Activated CD4-positive, alpha-beta memory T cell treated with anti-CD3 and anti-CD28 coated beads, Interleukin-2, amount 10 ng/mL, durations not matched to agents 7 days and 5 days (primary cell): Measurements from ENCODE around the gene PTP4A2. TPM values are rescaled to one million over a fixed set of nuclear protein-coding genes. Genes with fewer than 3 reads are reported as not detected.
"Not testable (repeated sequence)": the region's sequence is repeated elsewhere in the genome, so short reads cannot be mapped to it uniquely, and the experiment has no call there.

Experiments used
- CTCF ChIA-PET: fragments of 350-600 bp; sonication (Branson Sonifier 250); formaldehyde crosslinking; loops from one replicate; lab custom pipeline; 2021; ENCODE audit warnings: antibody characterized with exemption, inconsistent platforms; lab: Charles Lee
- POLR2A ChIA-PET: fragments of 350-600 bp; sonication (Branson Sonifier 250); formaldehyde crosslinking; loops from one replicate; lab custom pipeline; 2021; ENCODE audit warnings: antibody characterized with exemption; lab: Charles Lee
- DNase-seq: peaks from one replicate; pipeline ENCODE4 v3.0.0-alpha.2; 2020
- H3K27ac Mint-ChIP-seq: one replicate; pipeline ENCODE4 v1.8.0; 2021; ENCODE audit warnings: mild to moderate bottlenecking, mixed read lengths
- H3K27me3 Mint-ChIP-seq: one replicate; pipeline ENCODE4 v1.8.0; 2021; ENCODE audit warnings: mixed read lengths
- H3K36me3 Mint-ChIP-seq: one replicate; pipeline ENCODE4 v1.8.0; 2021; ENCODE audit warnings: low read depth, mixed read lengths
- H3K4me1 Mint-ChIP-seq: one replicate; pipeline ENCODE4 v1.8.0; 2021; ENCODE audit warnings: mixed read lengths
- H3K4me3 Mint-ChIP-seq: one replicate; pipeline ENCODE4 v1.8.0; 2021; ENCODE audit warnings: mild to moderate bottlenecking, mixed read lengths
- H3K9me3 Mint-ChIP-seq: one replicate; pipeline ENCODE4 v1.8.0; 2021; ENCODE audit warnings: mixed read lengths
- total RNA-seq, 2 experiments: library from RNA; stranded (reverse); gene quantifications; one replicate each; pipeline ENCODE4 v1.2.3, GENCODE V29; 2021

The PTP4A2 gene
- total RNA-seq, 2 experiments from 2014 or later, result 337 to 349 TPM

DNA sequence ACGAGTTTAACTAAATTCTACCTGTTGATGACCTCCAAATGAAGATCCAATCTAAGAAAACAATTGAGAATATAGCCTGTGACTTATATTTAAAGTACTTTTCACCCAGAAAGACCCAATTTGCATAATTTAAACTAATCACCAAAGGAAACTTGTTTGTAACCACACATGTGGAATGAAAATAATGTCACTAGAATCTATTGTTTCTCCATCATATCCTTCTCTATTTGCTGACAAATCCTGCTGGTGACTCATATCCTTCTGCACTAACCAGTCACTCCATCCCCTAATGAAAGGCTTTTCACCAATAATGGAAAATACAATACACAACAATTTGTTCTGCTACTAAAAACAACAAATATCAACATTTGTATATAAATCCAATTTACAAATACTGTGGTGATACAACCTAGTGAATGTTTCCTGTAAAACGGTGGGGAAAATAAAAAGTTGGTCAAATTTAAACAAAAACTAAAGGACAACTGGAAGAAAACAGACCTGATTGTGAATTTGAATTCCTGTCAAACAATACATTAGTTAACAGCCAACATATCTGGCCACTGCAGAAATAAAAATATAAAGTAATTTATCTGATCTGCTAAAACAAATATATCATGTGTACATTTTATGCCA is 6.5 kb downstream of the PTP4A2 start:
- peaks cover 86% of the 10 kb centered on the region for H3K4me1 Mint-ChIP-seq
- peaks cover 55% of the 10 kb centered on the region for H3K36me3 Mint-ChIP-seq
- POLR2A ChIA-PET, result interaction anchor here (1.0 to 8.9 kb wide), 10 partner anchors 8 to 82 kb away, joined by 3 to 211 read pairs (median 4); partner anchors contain the start of genes KHDRBS1 and PTP4A2
- H3K9me3 Mint-ChIP-seq, result no peaks in the 10 kb centered on the region
- peak overlapping the region; percentile 95 for H3K27ac Mint-ChIP-seq
- H3K27me3 Mint-ChIP-seq, result no peaks in the 10 kb centered on the region
- CTCF ChIA-PET, result interaction anchor here (1.2 to 1.8 kb wide), 3 partner anchors 7 to 33 kb away, joined by 3 to 9 read pairs (median 5); no protein-coding TSS in a partner anchor
- no peak for DNase-seq
- peak overlapping the region; percentile 63 for H3K4me3 Mint-ChIP-seq

DNA sequence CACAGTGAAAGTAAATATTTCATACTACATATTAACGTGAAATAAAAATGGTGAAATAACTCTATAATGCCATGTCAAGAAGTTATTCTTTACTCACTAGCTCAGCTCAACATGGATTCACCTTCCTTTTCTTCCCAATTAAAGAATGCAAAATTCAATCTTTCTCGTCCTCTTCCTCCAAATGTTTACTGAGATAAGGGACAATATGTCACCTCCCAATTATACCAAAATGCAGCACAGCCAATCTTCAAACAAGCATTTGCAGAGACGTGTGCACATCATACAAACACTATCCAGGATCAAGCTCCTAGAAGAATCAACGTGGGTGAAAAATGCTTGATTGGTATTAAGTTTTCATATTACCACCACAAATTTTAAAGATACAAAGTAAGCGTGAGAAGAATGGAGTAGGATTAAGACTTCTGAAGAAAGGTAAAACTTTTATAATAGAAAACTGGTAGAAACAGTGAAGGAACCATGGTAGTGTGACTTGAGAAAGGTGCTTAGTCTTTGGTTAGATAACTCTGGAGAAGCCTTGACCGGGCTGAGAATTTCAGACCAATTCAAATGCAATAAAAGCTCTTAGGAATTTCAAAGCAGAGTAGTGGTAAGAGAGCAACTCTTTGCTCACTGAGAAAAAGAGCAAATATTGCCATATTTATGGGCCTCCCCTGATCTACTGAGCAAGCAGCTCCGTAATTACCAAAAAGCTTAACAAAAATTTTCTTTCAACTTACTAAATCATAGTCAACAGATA is 7.2 kb downstream of the PTP4A2 start:
- peak overlapping the region; percentile 95 for H3K27ac Mint-ChIP-seq
- no peaks in the 10 kb centered on the region for H3K9me3 Mint-ChIP-seq
- H3K4me1 Mint-ChIP-seq, result peaks cover 87% of the 10 kb centered on the region
- CTCF ChIA-PET, result interaction anchor here (1.2 to 1.8 kb wide), 4 partner anchors 8 to 33 kb away, joined by 3 to 9 read pairs (median 6); no protein-coding TSS in a partner anchor
- peak overlapping the region; percentile 63 for H3K4me3 Mint-ChIP-seq
- H3K27me3 Mint-ChIP-seq, result no peaks in the 10 kb centered on the region
- POLR2A ChIA-PET, result interaction anchor here (0.8 to 2.7 kb wide), 9 partner anchors 9 to 267 kb away, joined by 3 to 30 read pairs (median 4); partner anchors contain the start of genes KHDRBS1 and PTP4A2
- DNase-seq, result no peak
- H3K36me3 Mint-ChIP-seq, result peaks cover 51% of the 10 kb centered on the region

DNA sequence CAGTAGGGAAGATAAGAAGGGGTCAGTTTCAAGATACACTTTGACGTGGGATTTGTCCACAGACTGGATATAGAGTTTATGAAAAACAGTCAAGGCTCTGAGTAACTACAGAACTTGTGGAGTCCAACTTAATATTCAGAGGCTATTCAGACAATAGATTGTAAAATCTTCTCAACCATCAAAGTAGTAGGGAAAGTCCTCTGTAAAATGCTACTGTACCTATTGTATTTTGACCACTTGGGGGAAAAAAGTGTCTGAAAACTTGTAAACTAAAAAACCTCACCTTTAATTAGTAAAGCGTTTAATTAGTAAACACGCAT is 10.5 kb downstream of the PTP4A2 start:
- DNase-seq, result no peak
- no peaks in the 10 kb centered on the region for H3K9me3 Mint-ChIP-seq
- no peaks in the 10 kb centered on the region for H3K27me3 Mint-ChIP-seq
- H3K27ac Mint-ChIP-seq, result peak overlapping the region; percentile 75
- ChIA-PET CTCF (interaction anchor here (2.0 to 3.6 kb wide), 4 partner anchors 7 to 37 kb away, joined by 7 to 35 read pairs (median 16); partner anchors contain the start of gene PTP4A2), POLR2A (interaction anchor here (1.0 to 7.8 kb wide), 7 partner anchors 9 to 139 kb away, joined by 3 to 186 read pairs (median 7); partner anchors contain the start of gene PTP4A2)
- peaks cover 50% of the 10 kb centered on the region for H3K36me3 Mint-ChIP-seq
- peaks cover 83% of the 10 kb centered on the region for H3K4me1 Mint-ChIP-seq
- peak overlapping the region; percentile 59 for H3K4me3 Mint-ChIP-seq

DNA sequence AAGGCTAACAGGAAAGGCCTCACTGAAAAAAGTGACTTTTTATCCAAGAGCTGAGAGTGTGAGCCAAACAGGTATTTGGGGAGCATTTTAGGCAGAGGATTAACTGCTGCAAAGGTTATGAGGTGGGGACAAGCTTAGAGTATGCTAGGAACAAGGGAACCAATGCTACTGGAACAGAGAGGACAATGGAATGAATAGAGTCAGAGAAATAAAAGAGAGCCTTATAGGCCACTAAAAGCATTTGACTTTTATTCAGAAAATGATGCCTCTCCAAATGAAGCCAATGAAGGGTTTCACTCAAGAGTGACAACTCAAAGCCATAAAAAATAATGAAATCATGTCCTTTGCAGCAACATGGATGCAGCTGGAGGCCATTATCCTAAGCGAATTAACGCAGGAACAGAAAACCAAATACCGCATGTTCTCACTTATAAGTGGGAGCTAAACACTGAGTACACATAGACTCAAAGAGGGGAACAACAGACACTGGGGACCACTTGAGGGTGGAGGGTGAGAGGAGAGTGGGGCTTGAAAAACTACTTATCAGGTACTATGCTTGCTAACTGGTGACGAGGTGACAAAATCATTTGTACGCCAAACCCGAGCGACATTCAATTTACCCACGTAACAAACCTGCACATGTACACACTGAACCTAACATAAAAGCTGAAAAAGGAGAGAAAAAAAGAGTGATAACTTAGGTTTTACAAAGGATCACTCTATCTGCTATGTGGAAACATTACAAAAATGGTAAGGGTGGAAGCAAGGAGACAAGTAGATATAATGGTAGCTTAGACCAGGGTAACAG is 11.1 kb downstream of the PTP4A2 start:
- ChIA-PET CTCF (interaction anchor here (0.8 to 3.6 kb wide), 8 partner anchors 8 to 138 kb away, joined by 3 to 35 read pairs (median 6); partner anchors contain the start of gene PTP4A2), POLR2A (interaction anchor here (0.6 to 7.8 kb wide), 13 partner anchors 10 to 138 kb away, joined by 3 to 186 read pairs (median 4); partner anchors contain the start of gene PTP4A2)
- no peak for DNase-seq
- peaks cover 83% of the 10 kb centered on the region for H3K4me1 Mint-ChIP-seq
- no peaks in the 10 kb centered on the region for H3K9me3 Mint-ChIP-seq
- peaks cover 52% of the 10 kb centered on the region for H3K36me3 Mint-ChIP-seq
- H3K27me3 Mint-ChIP-seq, result no peaks in the 10 kb centered on the region
- peak overlapping the region; percentile 75 for H3K27ac Mint-ChIP-seq
- H3K4me3 Mint-ChIP-seq, result peak overlapping the region; percentile 59

DNA sequence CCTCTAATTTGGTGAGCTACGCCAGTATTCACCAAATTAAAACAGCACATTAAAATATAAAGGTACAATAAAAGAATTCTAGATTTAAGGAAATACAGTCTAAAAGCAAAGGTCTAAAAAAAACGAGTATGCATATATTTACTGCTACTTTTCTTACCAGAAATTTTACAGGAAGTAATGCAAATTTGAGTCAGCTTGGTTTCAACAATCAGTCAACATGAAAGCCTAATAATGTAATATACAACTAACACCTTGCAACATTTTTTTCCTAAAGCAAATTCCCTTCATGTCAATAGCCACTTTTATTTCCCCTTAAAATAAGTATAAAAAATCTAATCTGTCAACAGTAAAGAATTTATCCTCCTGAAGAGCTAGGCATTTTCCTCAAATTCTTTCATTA is 11.9 kb downstream of the PTP4A2 start:
- peak overlapping the region; percentile 75 for H3K27ac Mint-ChIP-seq
- H3K4me3 Mint-ChIP-seq, result peak overlapping the region; percentile 59
- H3K4me1 Mint-ChIP-seq, result peaks cover 83% of the 10 kb centered on the region
- POLR2A ChIA-PET, result interaction anchor here (0.6 to 7.8 kb wide), 14 partner anchors 10 to 139 kb away, joined by 3 to 186 read pairs (median 4); partner anchors contain the start of gene PTP4A2
- DNase-seq, result no peak
- H3K27me3 Mint-ChIP-seq, result no peaks in the 10 kb centered on the region
- no peaks in the 10 kb centered on the region for H3K9me3 Mint-ChIP-seq
- CTCF ChIA-PET, result interaction anchor here (0.5 to 3.6 kb wide), 9 partner anchors 9 to 547 kb away, joined by 3 to 35 read pairs (median 6); partner anchors contain the start of gene PTP4A2
- peaks cover 59% of the 10 kb centered on the region for H3K36me3 Mint-ChIP-seq

DNA sequence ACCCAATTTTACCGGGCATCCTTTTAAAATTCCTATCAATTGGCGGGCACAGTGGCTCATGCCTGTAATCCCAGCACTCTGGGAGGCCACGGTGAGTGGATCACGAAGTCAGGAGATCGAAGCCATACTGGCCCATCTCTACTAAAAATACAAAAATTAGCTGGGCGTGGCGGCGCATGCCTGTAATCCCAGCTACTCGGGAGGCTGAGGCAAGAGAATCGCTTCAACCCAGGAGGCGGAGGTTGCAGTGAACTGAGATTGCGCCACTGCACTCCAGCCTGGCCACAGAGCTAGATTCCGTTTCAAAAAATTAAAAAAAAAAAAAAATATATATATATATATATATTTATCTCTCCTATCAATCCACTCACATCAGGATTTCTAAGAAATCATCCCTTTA is 12.3 kb downstream of the PTP4A2 start:
- H3K9me3 Mint-ChIP-seq, H3K27me3 Mint-ChIP-seq, DNase-seq: not testable (repeated sequence)
- CTCF ChIA-PET, result interaction anchor here (0.5 to 3.6 kb wide), 9 partner anchors 9 to 547 kb away, joined by 3 to 35 read pairs (median 6); partner anchors contain the start of gene PTP4A2
- peak overlapping the region; percentile 69 for H3K4me3 Mint-ChIP-seq
- POLR2A ChIA-PET, result interaction anchor here (0.9 to 7.8 kb wide), 9 partner anchors 10 to 109 kb away, joined by 3 to 186 read pairs (median 6); partner anchors contain the start of gene PTP4A2
- peak overlapping the region; percentile 76 for H3K27ac Mint-ChIP-seq
- peaks cover 61% of the 10 kb centered on the region for H3K36me3 Mint-ChIP-seq
- H3K4me1 Mint-ChIP-seq, result peaks cover 83% of the 10 kb centered on the region

DNA sequence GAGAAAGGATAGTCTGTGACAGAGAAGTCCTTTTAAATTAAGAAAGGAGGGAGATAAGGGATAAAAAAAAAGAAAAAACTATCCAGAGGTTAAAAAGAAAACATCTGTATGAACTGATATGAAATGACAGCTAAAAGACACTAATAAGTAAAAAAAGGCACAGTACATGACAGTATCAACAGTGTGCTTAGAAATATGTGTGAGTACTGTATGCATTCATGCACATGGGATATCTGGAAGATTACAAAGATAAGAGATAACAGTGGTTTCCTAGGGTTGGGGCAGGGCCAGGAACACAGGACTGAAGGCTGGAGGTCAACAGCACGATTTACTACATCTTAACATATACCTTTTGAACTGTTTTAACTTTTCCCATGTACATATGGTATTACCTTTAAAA is 13.3 kb downstream of the PTP4A2 start:
- POLR2A ChIA-PET, result interaction anchor here (0.8 to 7.8 kb wide), 10 partner anchors 9 to 89 kb away, joined by 4 to 186 read pairs (median 12); partner anchors contain the start of genes KHDRBS1 and PTP4A2
- H3K4me3 Mint-ChIP-seq, result peak overlapping the region; percentile 69
- CTCF ChIA-PET, result interaction anchor here (1.0 to 3.4 kb wide), 7 partner anchors 10 to 109 kb away, joined by 3 to 20 read pairs (median 5); partner anchors contain the start of gene SPOCD1
- H3K27ac Mint-ChIP-seq, result peak overlapping the region; percentile 76
- DNase-seq, result no peak
- H3K9me3 Mint-ChIP-seq, result no peaks in the 10 kb centered on the region
- no peaks in the 10 kb centered on the region for H3K27me3 Mint-ChIP-seq
- peaks cover 76% of the 10 kb centered on the region for H3K4me1 Mint-ChIP-seq
- H3K36me3 Mint-ChIP-seq, result peaks cover 59% of the 10 kb centered on the region

DNA sequence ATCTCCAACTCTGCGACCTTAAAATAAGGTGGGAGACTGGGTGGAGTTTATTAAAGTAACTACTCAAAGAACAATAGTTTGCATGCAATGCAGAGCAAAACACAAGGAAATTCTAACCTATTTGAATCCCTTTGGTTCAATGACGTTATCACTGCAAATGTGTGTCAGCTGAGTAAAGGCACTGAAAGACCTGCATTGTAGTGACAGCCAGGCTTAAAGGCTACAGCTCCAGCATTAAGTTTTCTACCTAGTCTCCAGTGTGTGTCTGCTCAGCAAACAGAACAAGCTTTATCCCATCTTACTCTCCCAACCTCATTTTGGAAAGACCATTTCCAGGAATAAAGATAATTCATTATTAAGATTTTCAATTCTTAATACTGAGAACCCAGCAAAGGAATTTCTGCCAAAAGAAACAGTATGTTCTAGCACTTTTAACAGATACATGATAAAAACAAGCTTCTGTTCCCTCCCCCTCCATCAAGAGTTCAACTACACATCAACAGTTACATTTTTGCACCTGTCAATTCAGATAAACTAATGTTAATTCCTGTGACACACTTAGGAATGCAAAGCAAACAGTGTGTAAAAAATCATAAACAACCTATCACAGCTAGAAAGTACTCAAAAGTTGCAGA is 14.2 kb downstream of the PTP4A2 start:
- peaks cover 77% of the 10 kb centered on the region for H3K4me1 Mint-ChIP-seq
- H3K27me3 Mint-ChIP-seq, result no peaks in the 10 kb centered on the region
- CTCF ChIA-PET, result interaction anchor here (0.5 to 3.4 kb wide), 8 partner anchors 9 to 108 kb away, joined by 3 to 20 read pairs (median 5); partner anchors contain the start of gene SPOCD1
- peak overlapping the region; percentile 45 for H3K4me3 Mint-ChIP-seq
- POLR2A ChIA-PET, result interaction anchor here (0.6 to 7.8 kb wide), 11 partner anchors 9 to 184 kb away, joined by 3 to 186 read pairs (median 6); partner anchors contain the start of genes KHDRBS1, KPNA6 and PTP4A2
- H3K27ac Mint-ChIP-seq, result peak overlapping the region; percentile 76
- no peak for DNase-seq
- no peaks in the 10 kb centered on the region for H3K9me3 Mint-ChIP-seq
- H3K36me3 Mint-ChIP-seq, result peaks cover 61% of the 10 kb centered on the region

DNA sequence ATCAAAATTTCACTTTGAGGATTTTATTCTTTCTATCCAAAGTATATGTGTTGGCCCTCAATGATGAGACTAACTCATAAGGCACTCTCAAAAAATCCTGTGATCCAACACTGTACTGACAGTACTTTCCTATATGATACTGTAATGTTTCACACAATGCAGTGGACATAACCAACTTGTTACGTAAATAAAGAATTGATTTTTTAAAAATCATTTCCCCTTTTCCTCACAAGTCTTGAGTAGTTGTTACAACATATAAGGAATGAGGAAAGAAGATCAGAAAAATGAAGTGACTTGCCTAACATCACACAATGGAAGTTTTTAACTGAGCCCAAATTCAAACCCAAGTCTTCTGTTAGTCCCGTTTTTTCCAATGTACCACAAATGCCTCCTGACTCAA is 17.2 kb downstream of the PTP4A2 start:
- H3K27me3 Mint-ChIP-seq, result no peaks in the 10 kb centered on the region
- CTCF ChIA-PET, result interaction anchor here (1.9 to 3.3 kb wide), 2 partner anchors 35 to 43 kb away, joined by 5 to 20 read pairs; no protein-coding TSS in a partner anchor
- peak overlapping the region; percentile 73 for H3K27ac Mint-ChIP-seq
- POLR2A ChIA-PET, result interaction anchor here (0.9 to 7.8 kb wide), 4 partner anchors 9 to 43 kb away, joined by 4 to 186 read pairs (median 34); partner anchors contain the start of gene PTP4A2
- no peak overlapping the region for H3K4me3 Mint-ChIP-seq
- H3K36me3 Mint-ChIP-seq, result peaks cover 67% of the 10 kb centered on the region
- no peak for DNase-seq
- H3K4me1 Mint-ChIP-seq, result peaks cover 68% of the 10 kb centered on the region
- no peaks in the 10 kb centered on the region for H3K9me3 Mint-ChIP-seq

DNA sequence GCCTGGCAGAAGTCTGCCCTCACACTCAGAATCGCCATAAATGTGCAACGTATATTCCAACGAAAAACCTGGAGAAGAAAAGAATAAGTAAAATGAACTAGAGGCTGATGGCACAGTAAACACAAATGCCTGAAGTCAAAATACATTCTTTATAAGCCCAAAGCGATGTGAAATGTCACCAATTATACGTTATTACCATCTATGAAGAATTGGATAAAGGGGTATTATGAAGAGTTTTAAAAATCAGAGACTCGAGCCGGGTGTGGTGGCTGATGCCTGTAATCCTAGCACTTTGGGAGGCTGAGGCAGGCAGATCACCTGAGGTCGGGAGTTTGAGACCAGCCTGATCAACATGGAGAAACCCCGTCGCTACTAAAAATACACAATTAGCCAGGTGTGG is 18.6 kb downstream of the PTP4A2 start:
- no peak for DNase-seq
- Mint-ChIP-seq H3K27ac (no peak overlapping the region), H3K9me3 (no peaks in the 10 kb centered on the region), H3K4me3 (no peak overlapping the region), H3K36me3 (peaks cover 69% of the 10 kb centered on the region), H3K27me3 (no peaks in the 10 kb centered on the region), H3K4me1 (peaks cover 62% of the 10 kb centered on the region)
- POLR2A ChIA-PET, result interaction anchor here (0.7 kb wide), 1 partner anchor 93 kb away, joined by 4 read pairs; no protein-coding TSS in a partner anchor
- CTCF ChIA-PET, result no interaction called here

DNA sequence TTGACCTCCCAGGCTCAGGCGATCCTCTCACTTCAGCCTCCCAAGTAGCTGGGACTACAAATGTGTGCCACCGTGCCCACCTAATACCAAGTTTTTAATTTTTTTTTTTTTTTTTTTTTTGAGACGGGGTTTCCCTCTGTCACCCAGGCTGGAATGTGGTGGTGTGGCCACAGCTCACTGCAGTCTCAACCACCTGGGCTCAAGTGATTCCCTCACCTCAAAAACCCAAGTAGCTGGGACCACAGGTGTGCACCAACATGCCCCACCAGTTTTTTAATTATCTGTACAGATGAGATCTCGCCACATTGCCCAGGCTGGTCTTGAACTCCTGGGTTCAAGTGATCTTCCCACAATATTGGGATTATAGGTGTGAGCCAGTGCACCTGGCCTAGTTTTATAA is 22.7 kb downstream of the PTP4A2 start:
- no peaks in the 10 kb centered on the region for H3K9me3 Mint-ChIP-seq
- peaks cover 69% of the 10 kb centered on the region for H3K4me1 Mint-ChIP-seq
- no peak for DNase-seq
- ChIA-PET POLR2A (interaction anchor here (1.0 to 1.6 kb wide), 4 partner anchors 9 to 43 kb away, joined by 3 to 6 read pairs (median 3); no protein-coding TSS in a partner anchor), CTCF (interaction anchor here (0.6 to 4.5 kb wide), 5 partner anchors 8 to 297 kb away, joined by 3 to 24 read pairs (median 5); no protein-coding TSS in a partner anchor)
- no peak overlapping the region for H3K27ac Mint-ChIP-seq
- peaks cover 80% of the 10 kb centered on the region for H3K36me3 Mint-ChIP-seq
- no peak overlapping the region for H3K4me3 Mint-ChIP-seq
- no peaks in the 10 kb centered on the region for H3K27me3 Mint-ChIP-seq
